ENCODE measurements around the gene RASAL3.
"Not testable (repeated sequence)": the region's sequence is repeated elsewhere in the genome, so short reads cannot be mapped to it uniquely, and the experiment has no call there.

Gene RASAL3

DNA sequence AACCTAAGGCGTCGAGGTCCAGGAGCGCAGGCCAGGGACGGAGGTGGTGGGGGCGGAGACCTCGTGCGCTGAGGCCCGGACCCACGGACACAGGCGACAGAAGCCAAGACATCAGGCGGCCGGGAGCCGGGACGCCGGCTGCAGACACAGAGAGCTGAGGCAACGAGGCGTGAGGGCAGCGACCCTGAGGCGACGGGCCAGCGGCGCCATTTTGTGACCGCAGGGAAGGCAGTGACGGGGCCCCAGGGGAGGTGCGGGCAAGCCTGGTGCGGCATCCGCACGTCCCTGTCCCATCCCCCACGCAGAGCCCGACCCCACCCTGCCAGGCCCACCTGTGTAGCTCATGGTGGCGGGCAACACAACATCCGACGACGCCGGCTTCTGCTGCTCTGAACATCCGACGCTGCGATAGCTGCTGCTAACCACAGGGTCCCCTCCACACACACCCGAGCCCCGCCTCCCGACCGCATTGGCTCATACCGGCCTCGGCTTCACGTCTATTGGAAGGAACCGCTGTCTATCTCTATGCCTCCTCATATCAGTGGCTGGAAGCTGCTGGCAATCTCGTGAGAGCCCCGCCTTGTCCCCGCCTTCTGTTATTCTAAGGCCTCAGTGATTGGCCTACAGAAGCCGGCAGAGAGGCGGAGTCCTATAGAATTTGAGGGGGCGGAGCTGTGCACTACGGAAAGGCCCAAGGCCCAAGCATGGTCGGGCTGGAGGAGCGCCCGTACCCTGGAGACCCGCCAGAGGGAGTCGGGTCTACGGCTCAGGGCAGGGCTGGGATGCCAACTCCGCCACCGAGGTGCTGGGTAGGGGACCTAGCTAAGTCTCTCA, 45.5 kb downstream of the RASAL3 start, which contains the start of gene AKAP8L:
Gene AKAP8L, minus strand, starts transcription at position 410 of the 834 bp plus-strand sequence. Its CDS starts 65 bp downstream, at position 345.
- peak within 1 kb of the TSS; percentile 74 for H3K27ac ChIP-seq
- TF ChIP-seq, protein P1, sequence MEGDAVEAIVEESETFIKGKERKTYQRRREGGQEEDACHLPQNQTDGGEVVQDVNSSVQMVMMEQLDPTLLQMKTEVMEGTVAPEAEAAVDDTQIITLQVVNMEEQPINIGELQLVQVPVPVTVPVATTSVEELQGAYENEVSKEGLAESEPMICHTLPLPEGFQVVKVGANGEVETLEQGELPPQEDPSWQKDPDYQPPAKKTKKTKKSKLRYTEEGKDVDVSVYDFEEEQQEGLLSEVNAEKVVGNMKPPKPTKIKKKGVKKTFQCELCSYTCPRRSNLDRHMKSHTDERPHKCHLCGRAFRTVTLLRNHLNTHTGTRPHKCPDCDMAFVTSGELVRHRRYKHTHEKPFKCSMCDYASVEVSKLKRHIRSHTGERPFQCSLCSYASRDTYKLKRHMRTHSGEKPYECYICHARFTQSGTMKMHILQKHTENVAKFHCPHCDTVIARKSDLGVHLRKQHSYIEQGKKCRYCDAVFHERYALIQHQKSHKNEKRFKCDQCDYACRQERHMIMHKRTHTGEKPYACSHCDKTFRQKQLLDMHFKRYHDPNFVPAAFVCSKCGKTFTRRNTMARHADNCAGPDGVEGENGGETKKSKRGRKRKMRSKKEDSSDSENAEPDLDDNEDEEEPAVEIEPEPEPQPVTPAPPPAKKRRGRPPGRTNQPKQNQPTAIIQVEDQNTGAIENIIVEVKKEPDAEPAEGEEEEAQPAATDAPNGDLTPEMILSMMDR (IDR thresholded peaks at IDR 0.05) = peak; percentile 71
- TF ChIP-seq ZFX (IDR thresholded peaks at IDR 0.05; ENCODE audit: borderline replicate concordance) = no peak

DNA sequence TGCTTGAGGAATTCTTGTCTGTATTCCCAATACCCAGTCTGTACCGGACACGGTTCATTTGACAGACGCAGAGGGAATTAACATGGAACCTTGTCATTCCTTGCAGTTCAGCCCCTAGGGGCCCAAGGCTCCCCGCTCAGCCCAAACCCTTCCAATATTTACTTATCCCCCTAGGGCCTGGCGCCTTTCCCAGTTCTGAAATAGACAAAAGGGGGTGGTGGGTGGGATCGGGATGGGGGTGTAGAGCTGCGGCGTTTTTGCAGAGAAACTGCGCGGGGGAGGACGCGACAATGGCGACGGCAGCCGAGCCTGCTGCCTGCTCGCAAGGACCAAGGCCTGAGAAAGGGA, 46.1 kb downstream of the RASAL3 start:
- TF ChIP-seq, protein P1 (IDR thresholded peaks at IDR 0.05) = no peak
- TF ChIP-seq ZFX (IDR thresholded peaks at IDR 0.05; ENCODE audit: borderline replicate concordance) = no peak
- H3K27ac ChIP-seq = peak overlapping the region; percentile 74

DNA sequence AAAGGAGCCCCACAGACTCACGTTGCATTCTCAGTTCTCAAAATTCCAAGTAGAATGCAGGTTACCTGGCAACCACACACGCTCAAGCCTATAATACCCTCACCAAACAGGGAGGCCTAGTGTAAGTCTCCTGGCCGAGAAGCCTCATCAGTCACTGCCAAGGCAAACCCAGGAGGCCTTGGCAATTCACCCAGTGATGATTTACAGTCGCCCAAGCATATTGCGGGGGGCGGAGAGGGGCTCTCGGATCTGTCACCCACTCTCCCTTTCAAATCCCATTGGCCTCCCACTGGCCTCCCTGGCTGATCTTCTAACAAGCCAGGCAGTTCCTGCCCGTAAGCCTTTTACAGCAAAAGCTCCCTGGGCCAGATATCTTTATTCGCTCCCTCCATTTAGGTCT, 46.6 kb downstream of the RASAL3 start:
- peak overlapping the region; percentile 74 for H3K27ac ChIP-seq

DNA sequence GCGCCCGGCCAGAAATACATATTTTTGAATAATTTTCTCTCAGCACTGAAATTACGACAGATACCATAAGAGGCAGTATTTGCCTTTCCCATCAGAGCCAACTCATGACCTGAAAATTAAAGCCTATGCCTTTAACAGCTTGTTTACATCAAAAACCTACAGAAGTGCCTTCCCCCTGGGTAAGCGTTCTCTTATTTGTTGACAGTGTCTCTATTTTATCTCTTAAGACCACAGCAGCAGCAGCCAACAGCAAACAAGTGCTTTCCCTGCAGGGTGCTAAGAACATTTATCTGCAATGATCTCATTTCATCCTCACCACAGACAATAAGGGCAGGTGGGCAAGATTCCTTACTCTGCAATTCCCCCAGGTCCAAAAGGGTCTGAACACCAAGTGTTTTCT, 51.5 kb downstream of the RASAL3 start:
- peak overlapping the region; percentile 17 for H3K27ac ChIP-seq
- TF ChIP-seq, protein P1 (IDR thresholded peaks at IDR 0.05) = no peak
- no peak for TF ChIP-seq ZFX (IDR thresholded peaks at IDR 0.05; ENCODE audit: borderline replicate concordance)

More for the DNA sequence above, 46.6 kb downstream of the RASAL3 start:
- no peak for TF ChIP-seq ZFX (IDR thresholded peaks at IDR 0.05; ENCODE audit: borderline replicate concordance)
- TF ChIP-seq, protein P1 (IDR thresholded peaks at IDR 0.05) = no peak

DNA sequence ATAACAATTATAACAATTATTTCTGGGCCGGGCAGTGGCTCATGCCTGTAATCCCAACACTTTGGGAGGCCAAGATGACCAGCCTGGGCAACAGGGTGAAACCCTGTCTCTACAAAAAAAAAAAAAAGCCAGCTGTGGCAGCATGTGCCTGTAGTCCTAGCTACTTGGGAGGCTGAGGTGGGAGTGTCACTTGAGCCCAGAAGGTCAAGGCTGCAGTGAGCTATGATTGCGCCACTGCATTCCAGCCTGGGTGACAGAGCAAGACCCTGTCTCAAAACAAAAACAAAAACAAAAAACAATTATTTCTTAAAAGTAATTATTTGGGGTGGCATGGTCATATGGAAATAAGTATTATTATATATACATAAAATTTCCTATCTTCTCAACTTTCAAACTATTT, 53.0 kb downstream of the RASAL3 start:
- H3K27ac ChIP-seq = not testable (repeated sequence)

DNA sequence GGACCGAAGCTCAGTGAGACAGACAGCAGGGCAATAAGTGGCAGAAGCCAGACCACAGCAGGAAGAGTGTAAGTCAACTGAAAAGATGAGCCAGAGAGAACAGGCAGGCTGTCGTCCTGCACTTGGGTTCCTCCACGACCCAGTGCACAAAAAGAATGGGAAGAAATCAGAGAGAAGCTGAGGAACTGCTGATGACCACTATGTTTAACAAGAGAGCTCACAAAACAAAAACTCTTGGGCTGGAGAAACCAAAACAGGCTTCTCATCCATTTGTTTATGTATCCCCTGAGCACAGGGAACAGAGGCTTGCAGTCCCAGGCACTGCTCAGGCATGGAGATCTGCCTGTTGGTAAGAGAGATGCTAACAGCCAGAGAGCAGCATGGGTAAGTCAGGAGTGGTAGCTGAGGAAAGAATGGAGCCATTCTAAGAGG, 59.5 kb downstream of the RASAL3 start:
- TF ChIP-seq, protein P1 (IDR thresholded peaks at IDR 0.05) = no peak
- no peak for TF ChIP-seq ZFX (IDR thresholded peaks at IDR 0.05; ENCODE audit: borderline replicate concordance)
- no peak overlapping the region for H3K27ac ChIP-seq

DNA sequence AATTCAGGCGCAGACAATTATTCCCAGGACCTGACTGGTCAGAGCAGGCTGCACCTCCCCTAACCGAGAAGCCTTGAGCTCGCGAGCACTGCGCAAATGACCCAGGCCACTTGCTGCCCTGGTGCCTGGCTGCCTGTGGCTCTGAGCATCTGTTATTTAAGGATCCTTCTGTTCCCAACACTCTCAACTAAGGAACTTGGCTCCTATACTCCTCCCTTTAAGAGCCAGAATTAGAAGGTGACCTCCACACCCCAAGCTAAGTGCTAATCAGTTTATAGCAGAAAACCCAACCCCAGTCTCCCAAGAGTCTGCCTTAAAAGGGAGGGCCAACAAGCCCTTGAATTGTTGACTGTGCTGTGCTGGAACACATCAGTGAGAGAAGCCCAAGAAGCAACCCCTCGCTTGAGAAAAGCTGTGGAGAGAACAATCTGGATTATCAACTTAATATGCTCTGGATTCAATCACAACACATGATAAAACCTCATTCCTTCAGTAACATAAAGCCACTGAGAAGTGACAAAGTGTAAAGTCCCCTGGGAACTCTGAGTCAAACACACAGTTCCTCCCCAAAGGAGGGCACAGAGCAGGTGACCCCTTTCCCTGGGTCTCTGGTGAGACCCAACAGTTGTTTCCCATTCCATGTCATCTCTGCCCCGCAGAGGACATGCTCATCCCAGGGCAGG, 60.1 kb downstream of the RASAL3 start:
- TF ChIP-seq, protein P1 (IDR thresholded peaks at IDR 0.05) = no peak
- TF ChIP-seq ZFX (IDR thresholded peaks at IDR 0.05; ENCODE audit: borderline replicate concordance) = no peak
- H3K27ac ChIP-seq = no peak overlapping the region
